WTC11 (cell line): ENCODE data around the gene DBNL.

ENCODE experiments used
- JUN ChIP-seq: sonication (generic); formaldehyde crosslinking; IDR thresholded peaks from 2 replicates; pipeline ENCODE4 v1.8.0; 2023; ENCODE audit warnings: mild to moderate bottlenecking, missing genetic modification reagents
- NR2C2 ChIP-seq: sonication (generic); formaldehyde crosslinking; IDR thresholded peaks from 2 replicates; pipeline ENCODE4 v1.8.0; 2022; ENCODE audit warnings: mild to moderate bottlenecking, missing genetic modification reagents
- NR3C1 ChIP-seq: sonication (generic); formaldehyde crosslinking; conservative IDR thresholded peaks from 2 replicates; pipeline ENCODE4 v1.8.1; 2023; ENCODE audit warnings: low read depth, mild to moderate bottlenecking, missing genetic modification reagents
- SMAD3 ChIP-seq: sonication (generic); formaldehyde crosslinking; IDR thresholded peaks from 2 replicates; pipeline ENCODE4 v1.8.0; 2022; ENCODE audit warnings: missing genetic modification reagents, mild to moderate bottlenecking, borderline replicate concordance
- ZNF263 ChIP-seq: sonication (generic); formaldehyde crosslinking; IDR thresholded peaks from 2 replicates; pipeline ENCODE4 v1.8.1; 2022; ENCODE audit warnings: low read depth, mild to moderate bottlenecking, moderate library complexity, missing genetic modification reagents
- ZNF317 ChIP-seq: sonication (generic); formaldehyde crosslinking; IDR thresholded peaks from 2 replicates; pipeline ENCODE4 v1.8.1; 2023; ENCODE audit warnings: low read depth, mild to moderate bottlenecking, moderate library complexity, missing genetic modification reagents, borderline replicate concordance
- TF ChIP-seq, protein P1 (sequence below): fragments of 200-600 bp; IDR thresholded peaks from 2 replicates; pipeline ENCODE4 v1.8.0; 2022; ENCODE audit warnings: antibody characterized with exemption
- TF ChIP-seq, protein P2 (sequence below): sonication (generic); formaldehyde crosslinking; IDR thresholded peaks from 2 replicates; pipeline ENCODE4 v1.8.0; 2022; ENCODE audit warnings: mild to moderate bottlenecking, missing genetic modification reagents
- TF ChIP-seq, protein P3 (sequence below): sonication (generic); formaldehyde crosslinking; IDR thresholded peaks from 2 replicates; pipeline ENCODE4 v1.8.0; 2022; ENCODE audit warnings: mild to moderate bottlenecking, missing genetic modification reagents
- TF ChIP-seq, protein P4 (sequence below): sonication (generic); formaldehyde crosslinking; IDR thresholded peaks from 2 replicates; pipeline ENCODE4 v1.8.1; 2022; ENCODE audit warnings: low read depth, missing genetic modification reagents, borderline replicate concordance
- TF ChIP-seq, protein P5 (sequence below): sonication (generic); formaldehyde crosslinking; IDR thresholded peaks from 2 replicates; pipeline ENCODE4 v1.8.1; 2022; ENCODE audit warnings: mild to moderate bottlenecking, moderate library complexity, missing genetic modification reagents
- TF ChIP-seq, protein P6 (sequence below): sonication (generic); formaldehyde crosslinking; IDR thresholded peaks from 2 replicates; pipeline ENCODE4 v1.8.1; 2023; ENCODE audit warnings: mild to moderate bottlenecking, missing genetic modification reagents, moderate library complexity
- TF ChIP-seq, protein P7 (sequence below): sonication (generic); formaldehyde crosslinking; IDR thresholded peaks from 2 replicates; pipeline ENCODE4 v1.8.1; 2023; ENCODE audit warnings: mild to moderate bottlenecking, missing genetic modification reagents, moderate library complexity
- TF ChIP-seq, protein P8 (sequence below): sonication (generic); formaldehyde crosslinking; IDR thresholded peaks from 2 replicates; pipeline ENCODE4 v1.8.0; 2023; ENCODE audit warnings: missing genetic modification reagents

DNA sequence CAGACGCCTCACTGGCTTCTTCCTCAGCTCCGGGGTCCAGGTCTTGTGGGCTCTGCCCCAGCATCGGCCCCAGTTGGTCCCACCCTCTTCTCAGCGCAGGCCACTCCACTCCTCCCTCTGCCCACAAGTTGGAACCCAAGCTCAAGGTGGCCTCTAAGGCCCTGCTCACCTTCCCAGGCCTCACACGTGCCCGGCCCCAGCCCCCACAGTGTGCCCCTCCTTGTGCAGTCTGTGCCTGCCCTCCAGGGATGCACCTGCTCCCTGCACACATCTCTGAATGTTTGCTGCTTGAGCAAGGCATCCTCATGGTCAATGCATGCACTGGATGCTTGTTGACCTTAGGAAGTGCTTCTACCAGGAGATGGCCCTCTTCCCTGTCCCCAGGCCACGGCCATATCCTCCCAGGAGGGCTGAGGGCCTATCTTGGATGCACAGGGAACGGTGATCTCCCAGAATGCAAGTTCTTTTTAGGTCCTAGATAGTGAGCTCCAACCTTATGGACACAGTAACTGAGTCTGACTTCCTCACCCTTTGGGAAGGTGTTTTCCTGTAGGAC is 51.9 kb downstream of the DBNL start:
- TF ChIP-seq, protein P1, sequence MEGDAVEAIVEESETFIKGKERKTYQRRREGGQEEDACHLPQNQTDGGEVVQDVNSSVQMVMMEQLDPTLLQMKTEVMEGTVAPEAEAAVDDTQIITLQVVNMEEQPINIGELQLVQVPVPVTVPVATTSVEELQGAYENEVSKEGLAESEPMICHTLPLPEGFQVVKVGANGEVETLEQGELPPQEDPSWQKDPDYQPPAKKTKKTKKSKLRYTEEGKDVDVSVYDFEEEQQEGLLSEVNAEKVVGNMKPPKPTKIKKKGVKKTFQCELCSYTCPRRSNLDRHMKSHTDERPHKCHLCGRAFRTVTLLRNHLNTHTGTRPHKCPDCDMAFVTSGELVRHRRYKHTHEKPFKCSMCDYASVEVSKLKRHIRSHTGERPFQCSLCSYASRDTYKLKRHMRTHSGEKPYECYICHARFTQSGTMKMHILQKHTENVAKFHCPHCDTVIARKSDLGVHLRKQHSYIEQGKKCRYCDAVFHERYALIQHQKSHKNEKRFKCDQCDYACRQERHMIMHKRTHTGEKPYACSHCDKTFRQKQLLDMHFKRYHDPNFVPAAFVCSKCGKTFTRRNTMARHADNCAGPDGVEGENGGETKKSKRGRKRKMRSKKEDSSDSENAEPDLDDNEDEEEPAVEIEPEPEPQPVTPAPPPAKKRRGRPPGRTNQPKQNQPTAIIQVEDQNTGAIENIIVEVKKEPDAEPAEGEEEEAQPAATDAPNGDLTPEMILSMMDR, result no peak
- TF ChIP-seq, protein P2, sequence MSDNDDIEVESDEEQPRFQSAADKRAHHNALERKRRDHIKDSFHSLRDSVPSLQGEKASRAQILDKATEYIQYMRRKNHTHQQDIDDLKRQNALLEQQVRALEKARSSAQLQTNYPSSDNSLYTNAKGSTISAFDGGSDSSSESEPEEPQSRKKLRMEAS (CRISPR knock-in tag), result no peak
- TF ChIP-seq ZNF317 (CRISPR knock-in tag) (no peak), NR3C1 (CRISPR knock-in tag) (no peak), NR2C2 (CRISPR knock-in tag) (no peak), JUN (CRISPR knock-in tag) (no peak), SMAD3 (no peak), ZNF263 (no peak)
- TF ChIP-seq, protein P3, sequence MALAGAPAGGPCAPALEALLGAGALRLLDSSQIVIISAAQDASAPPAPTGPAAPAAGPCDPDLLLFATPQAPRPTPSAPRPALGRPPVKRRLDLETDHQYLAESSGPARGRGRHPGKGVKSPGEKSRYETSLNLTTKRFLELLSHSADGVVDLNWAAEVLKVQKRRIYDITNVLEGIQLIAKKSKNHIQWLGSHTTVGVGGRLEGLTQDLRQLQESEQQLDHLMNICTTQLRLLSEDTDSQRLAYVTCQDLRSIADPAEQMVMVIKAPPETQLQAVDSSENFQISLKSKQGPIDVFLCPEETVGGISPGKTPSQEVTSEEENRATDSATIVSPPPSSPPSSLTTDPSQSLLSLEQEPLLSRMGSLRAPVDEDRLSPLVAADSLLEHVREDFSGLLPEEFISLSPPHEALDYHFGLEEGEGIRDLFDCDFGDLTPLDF (CRISPR knock-in tag), result no peak
- TF ChIP-seq, protein P4, sequence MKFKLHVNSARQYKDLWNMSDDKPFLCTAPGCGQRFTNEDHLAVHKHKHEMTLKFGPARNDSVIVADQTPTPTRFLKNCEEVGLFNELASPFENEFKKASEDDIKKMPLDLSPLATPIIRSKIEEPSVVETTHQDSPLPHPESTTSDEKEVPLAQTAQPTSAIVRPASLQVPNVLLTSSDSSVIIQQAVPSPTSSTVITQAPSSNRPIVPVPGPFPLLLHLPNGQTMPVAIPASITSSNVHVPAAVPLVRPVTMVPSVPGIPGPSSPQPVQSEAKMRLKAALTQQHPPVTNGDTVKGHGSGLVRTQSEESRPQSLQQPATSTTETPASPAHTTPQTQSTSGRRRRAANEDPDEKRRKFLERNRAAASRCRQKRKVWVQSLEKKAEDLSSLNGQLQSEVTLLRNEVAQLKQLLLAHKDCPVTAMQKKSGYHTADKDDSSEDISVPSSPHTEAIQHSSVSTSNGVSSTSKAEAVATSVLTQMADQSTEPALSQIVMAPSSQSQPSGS (CRISPR knock-in tag), result no peak
- TF ChIP-seq, protein P5, sequence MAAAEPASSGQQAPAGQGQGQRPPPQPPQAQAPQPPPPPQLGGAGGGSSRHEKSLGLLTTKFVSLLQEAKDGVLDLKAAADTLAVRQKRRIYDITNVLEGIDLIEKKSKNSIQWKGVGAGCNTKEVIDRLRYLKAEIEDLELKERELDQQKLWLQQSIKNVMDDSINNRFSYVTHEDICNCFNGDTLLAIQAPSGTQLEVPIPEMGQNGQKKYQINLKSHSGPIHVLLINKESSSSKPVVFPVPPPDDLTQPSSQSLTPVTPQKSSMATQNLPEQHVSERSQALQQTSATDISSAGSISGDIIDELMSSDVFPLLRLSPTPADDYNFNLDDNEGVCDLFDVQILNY (CRISPR knock-in tag), result no peak
- TF ChIP-seq, protein P6, sequence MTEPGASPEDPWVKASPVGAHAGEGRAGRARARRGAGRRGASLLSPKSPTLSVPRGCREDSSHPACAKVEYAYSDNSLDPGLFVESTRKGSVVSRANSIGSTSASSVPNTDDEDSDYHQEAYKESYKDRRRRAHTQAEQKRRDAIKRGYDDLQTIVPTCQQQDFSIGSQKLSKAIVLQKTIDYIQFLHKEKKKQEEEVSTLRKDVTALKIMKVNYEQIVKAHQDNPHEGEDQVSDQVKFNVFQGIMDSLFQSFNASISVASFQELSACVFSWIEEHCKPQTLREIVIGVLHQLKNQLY (CRISPR knock-in tag), result no peak
- TF ChIP-seq, protein P7, sequence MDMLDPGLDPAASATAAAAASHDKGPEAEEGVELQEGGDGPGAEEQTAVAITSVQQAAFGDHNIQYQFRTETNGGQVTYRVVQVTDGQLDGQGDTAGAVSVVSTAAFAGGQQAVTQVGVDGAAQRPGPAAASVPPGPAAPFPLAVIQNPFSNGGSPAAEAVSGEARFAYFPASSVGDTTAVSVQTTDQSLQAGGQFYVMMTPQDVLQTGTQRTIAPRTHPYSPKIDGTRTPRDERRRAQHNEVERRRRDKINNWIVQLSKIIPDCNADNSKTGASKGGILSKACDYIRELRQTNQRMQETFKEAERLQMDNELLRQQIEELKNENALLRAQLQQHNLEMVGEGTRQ, result no peak
- TF ChIP-seq, protein P8, sequence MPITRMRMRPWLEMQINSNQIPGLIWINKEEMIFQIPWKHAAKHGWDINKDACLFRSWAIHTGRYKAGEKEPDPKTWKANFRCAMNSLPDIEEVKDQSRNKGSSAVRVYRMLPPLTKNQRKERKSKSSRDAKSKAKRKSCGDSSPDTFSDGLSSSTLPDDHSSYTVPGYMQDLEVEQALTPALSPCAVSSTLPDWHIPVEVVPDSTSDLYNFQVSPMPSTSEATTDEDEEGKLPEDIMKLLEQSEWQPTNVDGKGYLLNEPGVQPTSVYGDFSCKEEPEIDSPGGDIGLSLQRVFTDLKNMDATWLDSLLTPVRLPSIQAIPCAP (CRISPR knock-in tag), result no peak
